ENCODE results near the gene CDPF1.

DNA sequence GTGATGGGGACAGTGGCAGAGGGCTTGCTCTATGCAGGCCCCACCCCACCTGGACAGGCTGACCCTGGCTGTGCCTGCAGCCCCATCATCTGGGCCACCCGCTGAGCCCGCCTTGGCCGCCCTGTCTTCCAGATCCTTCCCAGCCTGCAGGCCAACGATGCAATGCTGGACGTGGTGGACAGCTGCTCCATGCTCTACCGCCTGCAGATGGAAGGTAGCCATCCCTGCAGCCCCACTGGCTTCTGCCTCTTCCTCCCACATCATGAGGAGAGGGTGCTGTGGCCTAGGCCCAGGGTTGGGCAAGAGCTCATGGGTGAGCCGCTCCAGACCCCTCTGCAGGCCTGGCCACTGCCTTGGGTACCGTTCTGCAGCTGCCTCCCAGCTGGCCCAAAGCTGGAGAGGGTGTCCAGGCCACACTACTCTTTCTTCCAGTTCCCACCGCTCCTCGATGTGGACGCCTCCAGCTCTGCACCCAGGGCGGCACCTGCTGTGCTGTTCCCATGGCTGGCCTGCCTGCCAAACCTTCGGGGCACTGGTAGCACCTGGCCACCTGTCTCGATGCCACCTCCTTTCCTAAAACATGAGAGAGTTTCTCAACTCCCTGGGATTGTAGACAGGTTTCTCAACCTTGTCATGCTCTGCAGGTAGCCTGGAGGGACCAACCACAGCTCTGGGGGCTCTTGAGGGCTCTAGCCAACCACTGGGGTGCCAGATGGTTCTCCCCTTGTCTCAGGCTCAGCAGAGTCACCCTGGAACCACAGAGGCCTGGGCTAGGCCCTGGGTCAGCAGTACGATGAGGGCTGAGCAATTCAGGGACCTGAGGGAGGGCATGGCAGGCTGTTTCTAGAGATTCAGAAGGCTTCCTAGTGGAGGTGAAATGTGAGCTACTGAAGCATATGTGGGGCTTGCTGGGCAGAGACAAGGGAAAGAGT is 37.1 kb upstream of the CDPF1 start:
- TF ChIP-seq, protein P1, sequence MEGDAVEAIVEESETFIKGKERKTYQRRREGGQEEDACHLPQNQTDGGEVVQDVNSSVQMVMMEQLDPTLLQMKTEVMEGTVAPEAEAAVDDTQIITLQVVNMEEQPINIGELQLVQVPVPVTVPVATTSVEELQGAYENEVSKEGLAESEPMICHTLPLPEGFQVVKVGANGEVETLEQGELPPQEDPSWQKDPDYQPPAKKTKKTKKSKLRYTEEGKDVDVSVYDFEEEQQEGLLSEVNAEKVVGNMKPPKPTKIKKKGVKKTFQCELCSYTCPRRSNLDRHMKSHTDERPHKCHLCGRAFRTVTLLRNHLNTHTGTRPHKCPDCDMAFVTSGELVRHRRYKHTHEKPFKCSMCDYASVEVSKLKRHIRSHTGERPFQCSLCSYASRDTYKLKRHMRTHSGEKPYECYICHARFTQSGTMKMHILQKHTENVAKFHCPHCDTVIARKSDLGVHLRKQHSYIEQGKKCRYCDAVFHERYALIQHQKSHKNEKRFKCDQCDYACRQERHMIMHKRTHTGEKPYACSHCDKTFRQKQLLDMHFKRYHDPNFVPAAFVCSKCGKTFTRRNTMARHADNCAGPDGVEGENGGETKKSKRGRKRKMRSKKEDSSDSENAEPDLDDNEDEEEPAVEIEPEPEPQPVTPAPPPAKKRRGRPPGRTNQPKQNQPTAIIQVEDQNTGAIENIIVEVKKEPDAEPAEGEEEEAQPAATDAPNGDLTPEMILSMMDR (conservative IDR thresholded peaks at IDR 0.05; ENCODE audit: low read depth in 2 of 2): no peak
- TF ChIP-seq REST (IDR thresholded peaks at IDR 0.05; ENCODE audit: unreplicated experiment) (no peak), JUNB (IDR thresholded peaks at IDR 0.05; ENCODE audit: unreplicated experiment) (no peak), ZNF462 (CRISPR knock-in tag; IDR thresholded peaks at IDR 0.05) (no peak), EZH2 (IDR thresholded peaks at IDR 0.05; ENCODE audit: low read depth, unreplicated experiment) (no peak), POLR2AphosphoS5 (IDR thresholded peaks at IDR 0.05; ENCODE audit: low read depth) (no peak), EZH2phosphoT487 (IDR thresholded peaks at IDR 0.05; ENCODE audit: unreplicated experiment) (no peak), NANOG (IDR thresholded peaks at IDR 0.05; ENCODE audit: borderline replicate concordance) (no peak), CREB1 (CRISPR knock-in tag; IDR thresholded peaks at IDR 0.05; ENCODE audit: low read depth) (no peak), ZNF114 (CRISPR knock-in tag; IDR thresholded peaks at IDR 0.05) (no peak), STAT1 (IDR thresholded peaks at IDR 0.05; ENCODE audit: unreplicated experiment) (no peak)
- TF ChIP-seq, protein P2, sequence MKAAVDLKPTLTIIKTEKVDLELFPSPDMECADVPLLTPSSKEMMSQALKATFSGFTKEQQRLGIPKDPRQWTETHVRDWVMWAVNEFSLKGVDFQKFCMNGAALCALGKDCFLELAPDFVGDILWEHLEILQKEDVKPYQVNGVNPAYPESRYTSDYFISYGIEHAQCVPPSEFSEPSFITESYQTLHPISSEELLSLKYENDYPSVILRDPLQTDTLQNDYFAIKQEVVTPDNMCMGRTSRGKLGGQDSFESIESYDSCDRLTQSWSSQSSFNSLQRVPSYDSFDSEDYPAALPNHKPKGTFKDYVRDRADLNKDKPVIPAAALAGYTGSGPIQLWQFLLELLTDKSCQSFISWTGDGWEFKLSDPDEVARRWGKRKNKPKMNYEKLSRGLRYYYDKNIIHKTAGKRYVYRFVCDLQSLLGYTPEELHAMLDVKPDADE (IDR thresholded peaks at IDR 0.05): no peak

Measured in GM23338 (cell line).